HEK293 (cell line): ENCODE measurements around the gene S1PR5.

Experiments used
- CTCF ChIP-seq: fragments of 450-650 bp; formaldehyde crosslinking; IDR thresholded peaks from 2 replicates; pipeline ENCODE4 v1.5.1; 2016; ENCODE audit warnings: missing biosample characterization, missing genetic modification characterization
- HOXA7 ChIP-seq: sonication (generic); formaldehyde crosslinking; IDR thresholded peaks from 2 replicates; pipeline ENCODE4 v1.8.1; 2022; ENCODE audit warnings: missing genetic modification reagents, borderline replicate concordance
- ZNF121 ChIP-seq: fragments of 450-650 bp; formaldehyde crosslinking; IDR thresholded peaks from 2 replicates; pipeline ENCODE4 v1.5.1; 2016; ENCODE audit warnings: missing biosample characterization, missing genetic modification characterization
- ZNF639 ChIP-seq: fragments of 450-650 bp; formaldehyde crosslinking; IDR thresholded peaks from 2 replicates; pipeline ENCODE4 v1.5.1; 2016; ENCODE audit warnings: missing biosample characterization, missing genetic modification characterization
- ZNF654 ChIP-seq: fragments of 450-650 bp; formaldehyde crosslinking; IDR thresholded peaks from 2 replicates; pipeline ENCODE4 v1.5.1; 2016; ENCODE audit warnings: low read depth, missing biosample characterization, missing genetic modification characterization

- TF ChIP-seq ZNF121 (no peak), ZNF654 (tag by site-specific recombination) (no peak), CTCF (tag by site-specific recombination) (no peak), ZNF639 (no peak), HOXA7 (CRISPR knock-in tag) (no peak)
Observed at GRCh38 chr19:10518444-10519361, 1.5 kb upstream of the S1PR5 start.
